Activated CD8-positive, alpha-beta memory T cell treated with anti-CD3 and anti-CD28 coated beads for 36 hours (primary cell): ENCODE results near the gene GNE. TPM values are rescaled to one million over a fixed set of nuclear protein-coding genes. Genes with fewer than 3 reads are reported as not detected.

Experiments used
- CTCF ChIA-PET: fragments of 350-600 bp; sonication (Branson Sonifier 250); formaldehyde crosslinking; loops from one replicate; lab custom pipeline; 2021; ENCODE audit warnings: antibody characterized with exemption; lab: Charles Lee
- POLR2A ChIA-PET: fragments of 350-600 bp; sonication (Branson Sonifier 250); formaldehyde crosslinking; loops from one replicate; lab custom pipeline; 2021; ENCODE audit warnings: antibody characterized with exemption; lab: Charles Lee
- total RNA-seq, 2 experiments: library from RNA; stranded (reverse); gene quantifications; one replicate each; pipeline ENCODE4 v1.2.3, GENCODE V29; 2021

The GNE gene
- total RNA-seq, 2 experiments from 2014 or later: 14.4 to 15.5 TPM

DNA sequence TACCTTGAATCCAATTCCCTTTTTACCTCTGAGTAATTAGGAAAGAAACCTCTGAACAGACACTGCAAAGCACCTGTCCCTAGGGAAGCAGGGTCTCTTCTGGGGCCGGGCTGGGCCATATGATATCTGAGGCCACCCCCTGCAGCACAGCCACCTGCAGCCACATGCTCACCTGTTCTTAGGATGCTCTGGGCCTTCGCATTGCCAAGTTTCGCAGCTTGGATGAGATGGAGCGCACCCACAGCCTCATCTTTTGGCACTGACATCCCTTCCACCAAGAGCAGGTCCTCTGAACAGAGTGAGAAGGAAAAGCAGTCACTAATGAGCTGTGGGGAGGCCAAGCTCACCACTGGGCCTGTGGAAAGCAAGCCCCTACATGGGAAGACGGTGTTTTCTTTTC is 40.2 kb downstream of the GNE start:
- CTCF ChIA-PET: interaction anchor here (0.5 to 1.4 kb wide), 3 partner anchors 10 to 172 kb away, joined by 3 read pairs; partner anchors contain the start of gene CLTA
- POLR2A ChIA-PET: interaction anchor here (1.1 kb wide), 1 partner anchor 124 kb away, joined by 3 read pairs; no protein-coding TSS in a partner anchor

DNA sequence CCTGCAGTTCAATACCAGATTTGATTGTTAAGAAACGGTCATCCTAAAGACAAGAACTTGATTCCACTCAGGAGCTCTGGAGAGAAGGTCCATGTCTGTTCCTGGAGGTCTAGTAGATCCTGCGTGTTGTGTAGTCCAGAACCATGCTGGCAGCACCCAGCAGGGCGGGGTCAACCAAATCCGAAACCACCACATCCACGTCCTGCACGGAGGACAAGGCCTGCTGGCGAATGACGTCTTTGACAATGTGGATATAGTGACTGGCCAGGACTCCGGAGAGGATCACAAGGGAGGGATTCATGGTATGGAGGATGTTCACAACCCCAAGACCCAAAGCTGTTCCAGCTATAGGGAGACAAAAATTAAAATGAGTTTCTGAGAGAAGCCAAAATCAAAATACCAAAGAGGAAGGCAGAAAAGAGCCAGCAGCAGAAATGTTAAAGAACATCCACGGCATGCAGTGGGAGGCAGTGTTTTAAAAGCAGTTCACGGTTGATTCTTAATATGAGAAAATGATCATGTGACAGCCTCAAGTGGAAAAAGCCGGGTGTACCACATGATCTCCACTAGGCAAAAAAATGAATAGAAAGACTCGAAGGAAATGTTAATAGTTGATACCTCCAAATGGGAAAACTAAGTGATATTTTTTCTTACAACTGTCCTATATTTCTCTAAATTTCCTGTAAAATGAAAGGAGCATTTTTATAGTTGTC is 40.8 kb downstream of the GNE start:
- POLR2A ChIA-PET: interaction anchor here (0.6 to 1.1 kb wide), 2 partner anchors 66 to 124 kb away, joined by 3 to 5 read pairs; no protein-coding TSS in a partner anchor

DNA sequence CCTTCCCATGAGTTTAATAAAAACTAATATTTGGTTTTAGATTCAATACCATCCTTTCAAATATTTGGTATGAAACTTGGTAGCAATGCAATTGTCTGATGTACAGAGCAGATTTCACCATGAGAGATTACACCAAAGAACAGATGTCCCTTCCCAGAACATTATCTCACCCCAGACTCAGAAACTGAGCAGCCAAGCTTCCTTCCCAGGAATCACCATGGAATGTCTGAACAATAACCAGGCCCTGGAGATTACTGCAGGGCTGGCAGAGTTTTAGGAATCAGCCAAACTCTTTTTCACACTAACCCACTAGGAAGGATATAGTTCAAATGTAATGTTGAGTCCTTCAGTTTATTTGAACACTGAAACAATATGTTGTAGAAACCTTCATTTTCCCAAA is 43.7 kb downstream of the GNE start:
- CTCF ChIA-PET: no interaction called here
- POLR2A ChIA-PET: no interaction called here

More for the DNA sequence above, 40.8 kb downstream of the GNE start:
- CTCF ChIA-PET: interaction anchor here (0.5 to 1.4 kb wide), 3 partner anchors 10 to 172 kb away, joined by 3 read pairs; partner anchors contain the start of gene CLTA

DNA sequence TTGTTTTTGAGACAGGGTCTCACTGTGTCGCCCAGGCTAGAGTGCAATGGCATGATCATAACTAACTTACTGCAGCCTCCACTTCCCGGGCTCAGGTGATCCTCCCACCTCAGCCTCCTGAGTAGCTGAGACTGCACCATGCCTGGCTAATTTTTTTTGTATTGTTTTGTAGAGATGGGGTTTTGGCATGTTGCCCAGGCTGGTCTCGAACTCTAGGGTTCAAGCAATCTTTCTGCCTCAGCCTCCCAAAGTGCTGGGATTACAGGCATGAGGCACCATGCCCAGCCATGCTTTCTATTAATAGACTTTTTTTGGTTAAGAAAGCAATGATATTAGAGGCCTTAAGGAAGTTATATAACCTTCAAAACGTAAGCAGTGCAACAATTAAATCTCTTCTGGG is 44.3 kb downstream of the GNE start:
- ChIA-PET CTCF (no interaction called here), POLR2A (interaction anchor here (1.6 kb wide), 1 partner anchor 22 kb away, joined by 4 read pairs; no protein-coding TSS in a partner anchor)

DNA sequence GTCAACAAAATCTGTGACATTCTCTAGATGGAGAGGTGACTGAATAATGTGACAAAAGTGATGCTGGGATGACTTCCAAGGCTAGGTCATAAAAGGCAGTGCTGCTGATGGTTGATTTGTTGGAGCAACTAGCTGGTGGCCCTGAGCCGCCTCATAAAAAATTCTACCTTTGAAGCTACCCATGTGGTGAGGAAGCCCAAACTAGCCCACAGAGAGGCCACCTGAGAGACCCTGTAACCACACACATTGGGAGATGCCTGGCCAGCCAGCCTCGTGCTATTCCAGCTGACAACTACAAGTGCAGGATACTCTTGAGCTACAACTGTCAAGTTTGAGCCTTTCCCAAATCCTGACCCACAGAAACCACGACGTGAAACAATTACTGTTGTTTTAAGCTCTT is 44.9 kb downstream of the GNE start:
- CTCF ChIA-PET: interaction anchor here (1.1 kb wide), 1 partner anchor 8 kb away, joined by 3 read pairs; no protein-coding TSS in a partner anchor
- POLR2A ChIA-PET: interaction anchor here (1.6 kb wide), 1 partner anchor 22 kb away, joined by 4 read pairs; no protein-coding TSS in a partner anchor

DNA sequence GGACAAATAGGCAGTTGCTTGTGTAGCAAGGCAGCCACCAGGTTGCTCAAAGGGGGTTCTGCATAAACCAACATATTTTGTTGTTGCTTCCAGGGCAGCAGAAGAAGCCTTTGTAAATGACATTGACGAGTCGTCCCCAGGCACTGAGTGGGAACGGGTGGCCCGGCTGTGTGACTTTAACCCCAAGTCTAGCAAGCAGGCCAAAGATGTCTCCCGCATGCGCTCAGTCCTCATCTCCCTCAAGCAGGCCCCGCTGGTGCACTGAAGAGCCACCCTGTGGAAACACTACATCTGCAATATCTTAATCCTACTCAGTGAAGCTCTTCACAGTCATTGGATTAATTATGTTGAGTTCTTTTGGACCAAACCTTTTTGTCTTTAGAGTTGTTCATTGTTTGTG is 46.7 kb downstream of the GNE start:
- POLR2A ChIA-PET: no interaction called here
- CTCF ChIA-PET: interaction anchor here (1.8 kb wide), 1 partner anchor 21 kb away, joined by 4 read pairs; the partner anchor contains the start of gene CLTA

DNA sequence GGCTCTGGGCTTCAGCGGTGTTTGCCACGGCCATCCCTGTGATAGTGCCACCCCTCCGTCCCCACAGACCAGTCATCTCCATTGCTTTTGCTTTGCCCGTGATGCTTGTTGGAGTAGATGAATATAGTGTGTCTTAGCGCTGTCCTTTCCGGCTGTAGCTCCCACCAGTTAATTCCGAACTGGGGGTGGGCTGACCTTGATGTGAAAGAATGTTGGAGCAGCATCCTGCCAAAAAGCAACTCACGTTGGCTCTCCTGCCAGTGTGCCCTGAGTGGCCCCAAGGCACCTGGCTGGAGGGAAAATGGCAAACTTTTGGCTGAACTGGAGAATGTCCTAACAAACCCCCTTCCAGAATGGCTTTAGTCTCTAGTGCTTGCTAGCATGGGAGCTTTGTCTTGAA is 47.5 kb downstream of the GNE start:
- CTCF ChIA-PET: interaction anchor here (1.3 to 1.8 kb wide), 2 partner anchors 17 to 20 kb away, joined by 3 to 4 read pairs; partner anchors contain the start of gene CLTA
- POLR2A ChIA-PET: interaction anchor here (1.5 kb wide), 1 partner anchor 20 kb away, joined by 3 read pairs; the partner anchor contains the start of gene CLTA

DNA sequence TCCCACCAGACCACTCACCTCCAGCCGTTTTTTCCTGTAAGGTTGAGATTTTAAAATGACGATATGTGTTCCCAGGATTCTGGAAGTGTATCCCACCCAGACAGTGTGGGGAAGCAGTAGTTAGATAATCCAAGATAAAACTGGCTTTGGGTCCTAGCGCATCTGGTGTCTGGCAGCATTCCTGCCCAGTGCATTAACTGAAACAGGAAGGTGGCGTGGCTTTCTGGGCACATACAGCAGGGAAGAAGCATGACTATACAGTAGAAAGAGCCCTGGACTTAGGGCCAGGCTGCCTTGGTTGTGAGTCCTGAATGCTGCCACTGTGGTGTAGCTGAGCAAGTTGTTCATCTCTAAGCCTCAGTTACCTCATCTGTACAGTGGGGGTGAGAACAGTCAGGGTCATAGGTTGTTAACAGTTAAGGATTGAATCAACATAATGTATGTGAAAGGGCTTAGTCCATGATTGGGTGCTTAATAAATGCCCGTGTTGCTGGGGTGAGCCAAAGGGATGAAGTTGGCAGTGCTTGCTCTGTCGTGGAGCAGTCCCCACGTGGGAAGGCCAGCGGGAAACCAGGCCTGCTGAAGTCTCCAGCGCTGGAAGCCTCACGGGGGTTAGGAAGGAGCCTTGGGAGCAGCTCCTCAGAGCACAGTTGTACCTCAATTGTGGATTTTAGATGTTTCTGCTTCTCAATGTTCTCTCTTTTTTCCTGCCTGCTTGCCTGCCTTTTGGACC is 49.6 kb downstream of the GNE start:
- POLR2A ChIA-PET: no interaction called here

DNA sequence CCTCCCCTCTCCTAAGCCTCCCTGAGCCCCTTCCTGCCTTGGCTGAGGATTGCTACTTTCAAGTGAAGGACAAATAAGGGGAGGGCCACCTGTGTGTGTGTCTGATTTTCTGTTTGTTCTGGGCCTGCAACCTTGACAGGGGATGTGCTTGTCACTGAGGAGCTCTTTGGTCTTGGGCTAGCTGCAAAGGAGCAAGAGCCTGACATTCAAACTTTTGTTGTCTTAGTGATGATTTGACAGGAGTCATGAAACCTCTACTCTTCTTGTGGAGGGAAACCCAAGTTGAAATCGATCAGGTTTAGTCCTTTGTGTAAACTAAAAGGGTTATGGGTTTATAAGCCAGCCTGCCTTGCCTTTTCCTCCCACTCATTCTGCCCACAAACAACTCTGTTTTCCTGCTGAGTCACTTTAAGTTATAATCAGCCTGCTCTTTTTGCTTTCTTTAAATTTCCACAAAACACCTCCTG is 50.7 kb downstream of the GNE start:
- ChIA-PET CTCF (interaction anchor here (0.6 to 1.0 kb wide), 2 partner anchors 10 to 116 kb away, joined by 3 read pairs; no protein-coding TSS in a partner anchor), POLR2A (no interaction called here)

More for the DNA sequence above, 49.6 kb downstream of the GNE start:
- CTCF ChIA-PET: interaction anchor here (0.6 kb wide), 1 partner anchor 148 kb away, joined by 4 read pairs; no protein-coding TSS in a partner anchor

DNA sequence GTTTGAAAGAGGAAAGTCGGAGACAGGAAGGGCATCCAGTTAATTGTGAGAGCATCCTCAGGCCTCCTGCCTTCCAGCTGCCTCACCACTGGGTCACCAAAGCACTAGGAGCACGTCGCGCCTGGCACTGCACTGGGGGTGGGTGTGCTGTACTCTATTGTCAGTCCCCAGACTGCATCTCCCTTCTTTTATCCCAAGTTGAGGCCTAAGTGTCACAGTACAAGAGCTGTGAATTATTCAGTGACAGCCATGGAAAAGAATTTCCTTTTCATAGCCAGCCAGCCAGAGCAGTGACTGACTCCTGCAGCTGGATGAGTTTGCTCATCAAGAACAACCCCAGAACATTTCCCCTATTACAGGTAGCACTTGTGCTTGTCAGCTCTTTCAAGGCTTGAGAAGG is 51.2 kb downstream of the GNE start:
- CTCF ChIA-PET: interaction anchor here (0.6 to 1.0 kb wide), 4 partner anchors 11 to 116 kb away, joined by 3 read pairs; no protein-coding TSS in a partner anchor

DNA sequence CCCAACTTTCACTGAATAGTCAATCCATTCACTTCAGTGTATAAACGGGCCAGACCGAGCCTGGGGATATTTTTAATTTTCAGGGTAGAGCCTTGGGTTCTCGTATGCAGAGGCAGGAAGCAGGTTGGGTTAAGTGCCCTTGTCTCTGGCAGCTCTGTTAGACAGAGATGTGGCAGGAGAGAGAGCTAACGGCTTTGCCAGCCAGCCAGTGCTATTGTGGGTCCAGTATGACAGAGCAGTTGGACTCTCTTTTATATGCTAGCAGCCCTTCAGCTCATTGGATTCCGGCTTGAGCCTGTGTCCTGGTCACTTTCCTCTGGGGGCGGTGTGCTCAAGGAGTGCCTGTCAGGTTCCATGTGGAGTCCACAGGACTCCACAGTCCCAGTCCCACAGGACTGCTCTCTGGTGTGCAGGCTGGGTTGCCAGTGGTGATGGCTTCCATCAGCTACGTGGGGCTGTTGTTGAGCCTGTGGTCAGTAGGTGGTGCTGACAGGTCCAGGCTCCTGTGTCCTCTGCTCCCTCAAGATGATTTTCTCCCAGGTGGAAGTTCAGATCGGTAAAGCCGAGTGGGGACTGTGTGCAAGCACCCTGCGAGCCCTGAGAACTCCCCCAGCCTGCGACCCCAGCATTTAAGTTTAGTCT is 53.2 kb downstream of the GNE start:
- ChIA-PET CTCF (interaction anchor here (0.8 to 2.0 kb wide), 3 partner anchors 8 to 38 kb away, joined by 3 to 5 read pairs (median 4); partner anchors contain the start of gene CLTA), POLR2A (no interaction called here)

More for the DNA sequence above, 51.2 kb downstream of the GNE start:
- POLR2A ChIA-PET: no interaction called here

DNA sequence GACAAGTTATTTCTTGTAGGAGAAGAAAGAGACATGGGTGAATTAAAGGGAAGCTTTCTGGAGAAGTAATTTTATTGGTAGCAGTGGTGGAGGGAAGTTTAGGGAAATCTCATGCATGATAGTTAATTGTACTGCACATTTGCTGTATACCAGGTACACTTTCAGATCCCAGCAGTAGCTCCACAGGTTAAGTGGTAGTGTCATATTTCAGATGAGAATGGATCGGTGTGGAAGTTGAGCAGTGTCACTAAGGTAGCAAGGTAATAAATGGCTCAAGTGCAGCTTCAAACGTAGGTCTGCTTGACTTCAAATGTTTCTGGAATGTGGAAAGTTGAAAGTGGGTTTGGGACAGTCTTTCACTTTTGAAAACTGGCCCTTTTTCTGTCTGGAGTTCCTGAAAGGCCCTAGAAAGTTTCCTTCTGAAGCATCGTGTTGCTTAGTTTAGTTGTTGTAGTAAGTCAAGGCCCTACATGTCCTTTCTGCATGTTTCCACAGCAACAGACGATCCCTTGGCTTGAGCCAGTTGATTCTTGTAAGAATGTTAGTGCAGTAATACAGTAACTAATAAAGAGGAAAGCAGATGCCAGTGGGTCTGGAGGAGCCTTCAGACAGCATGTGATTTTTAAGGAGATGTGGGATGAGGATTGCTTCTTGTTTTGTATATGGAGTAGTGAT is 63.8 kb downstream of the GNE start:
- ChIA-PET POLR2A (no interaction called here), CTCF (interaction anchor here (1.0 kb wide), 1 partner anchor 91 kb away, joined by 3 read pairs; no protein-coding TSS in a partner anchor)

DNA sequence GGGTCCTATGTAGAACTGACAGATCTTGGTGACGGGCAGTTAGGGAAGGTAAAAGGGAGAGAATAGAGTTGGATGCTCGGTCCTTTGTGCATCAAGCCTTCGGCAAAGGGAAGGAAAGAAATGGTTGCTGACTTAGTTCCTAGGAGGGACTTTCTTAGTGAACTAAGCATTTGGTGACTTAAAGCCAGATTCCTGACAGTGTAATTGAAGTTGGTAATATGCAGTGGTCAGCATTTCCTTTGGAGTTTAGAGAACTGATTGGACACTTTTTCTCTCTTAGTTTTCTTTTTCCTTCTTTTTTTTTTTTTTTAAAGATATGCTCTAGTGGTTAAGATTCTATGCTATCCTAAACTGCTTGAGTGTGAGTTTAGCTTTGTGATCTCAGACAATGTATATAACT is 65.2 kb downstream of the GNE start:
- POLR2A ChIA-PET: no interaction called here
- CTCF ChIA-PET: interaction anchor here (0.5 to 1.4 kb wide), 2 partner anchors 17 to 65 kb away, joined by 3 read pairs; no protein-coding TSS in a partner anchor

DNA sequence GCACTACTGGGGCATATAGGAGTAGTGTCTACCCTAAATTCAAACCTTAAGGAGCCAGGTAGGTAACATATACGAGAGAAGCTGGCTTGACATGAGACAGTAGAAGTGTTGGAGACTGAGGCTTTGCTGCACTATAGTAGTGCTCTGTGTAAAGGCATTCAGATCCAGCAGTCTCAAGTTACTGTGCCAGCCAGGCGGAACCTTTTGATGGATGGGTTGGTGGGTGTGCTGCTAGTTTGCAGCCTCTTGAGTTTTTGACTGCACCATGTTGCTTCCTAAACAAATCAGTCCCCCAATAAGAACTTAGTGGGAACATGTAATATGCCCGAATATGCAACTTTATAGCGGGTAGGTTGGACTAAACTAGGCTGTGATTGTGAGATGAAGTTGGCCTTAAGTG is 66.1 kb downstream of the GNE start:
- POLR2A ChIA-PET: interaction anchor here (1.4 kb wide), 1 partner anchor 21 kb away, joined by 4 read pairs; no protein-coding TSS in a partner anchor
- CTCF ChIA-PET: interaction anchor here (0.5 to 1.1 kb wide), 2 partner anchors 29 to 66 kb away, joined by 3 read pairs; no protein-coding TSS in a partner anchor

DNA sequence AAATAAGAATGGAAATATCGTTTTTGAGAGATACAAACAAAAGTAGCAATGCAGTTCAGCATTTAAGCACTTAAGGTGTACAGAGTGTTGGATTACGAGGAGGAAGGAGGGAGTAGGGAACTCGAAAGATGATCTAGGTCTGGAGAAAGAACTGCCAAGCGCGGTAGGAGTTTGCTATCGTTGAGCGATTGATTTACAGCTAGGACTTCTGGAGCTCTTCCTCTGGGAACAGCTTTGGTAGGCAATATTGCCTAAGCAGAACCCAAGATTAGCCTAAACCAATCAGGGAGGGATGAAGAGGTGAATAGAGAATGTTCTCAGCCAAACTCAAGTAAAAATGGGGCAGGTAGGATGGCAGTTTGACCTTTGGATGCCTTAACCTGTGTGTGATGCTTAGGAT is 66.6 kb downstream of the GNE start:
- ChIA-PET CTCF (interaction anchor here (0.5 to 2.3 kb wide), 5 partner anchors 13 to 137 kb away, joined by 3 to 9 read pairs (median 3); no protein-coding TSS in a partner anchor), POLR2A (interaction anchor here (1.0 to 1.4 kb wide), 2 partner anchors 22 to 32 kb away, joined by 3 to 4 read pairs; no protein-coding TSS in a partner anchor)

DNA sequence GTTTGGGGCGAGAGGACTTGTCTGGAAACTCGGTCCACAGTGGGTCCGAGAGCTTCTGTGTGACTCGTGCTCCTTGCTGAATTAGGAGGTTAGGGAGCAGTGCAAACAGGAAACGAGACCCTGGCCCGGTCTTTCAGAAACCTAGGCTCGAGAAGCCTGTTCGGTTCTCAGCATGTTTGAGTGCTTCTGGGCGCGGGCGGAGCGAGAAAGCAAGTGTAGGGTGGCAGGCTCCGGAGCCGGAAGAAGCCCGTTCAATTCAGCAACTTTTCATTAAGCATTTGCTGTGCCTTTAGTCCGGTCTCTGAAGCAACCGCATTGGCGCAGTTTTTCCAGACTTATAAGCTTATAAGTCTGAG is 67.0 kb downstream of the GNE start:
- ChIA-PET POLR2A (interaction anchor here (0.6 to 1.6 kb wide), 10 partner anchors 19 to 295 kb away, joined by 3 to 4 read pairs (median 3); no protein-coding TSS in a partner anchor), CTCF (interaction anchor here (0.7 to 2.6 kb wide), 8 partner anchors 13 to 137 kb away, joined by 3 to 9 read pairs (median 4); partner anchors contain the start of gene GNE)
